Fibroblast of mammary gland (primary cell): ENCODE measurements around the gene LYRM4.

Experiments
- DNase-seq: peaks from one replicate; pipeline ENCODE4 v3.0.0-alpha.2; 2010; ENCODE audit warnings: low read depth
- H3K4me3 ChIP-seq: 2 replicates; pipeline ENCODE4 v1.5.1; 2011; ENCODE audit warnings: low read depth, mild to moderate bottlenecking, low read length, moderate library complexity; ENCODE audit not compliant: control insufficient read depth
- CTCF ChIP-seq: conservative IDR thresholded peaks from 2 replicates; pipeline ENCODE4 v1.5.1; 2011; ENCODE audit warnings: low read depth, low read length, inconsistent platforms; ENCODE audit not compliant: control insufficient read depth, insufficient read depth

LYRM4 gene

GRCh38 chr6:5248302-5249098, 12.2 kb downstream of the LYRM4 start:
- H3K4me3 ChIP-seq: no peak overlapping the region
- no peak for TF ChIP-seq CTCF
- DNase-seq: no peak

GRCh38 chr6:5247201-5247600, 13.5 kb downstream of the LYRM4 start:
- no peak for TF ChIP-seq CTCF
- no peak for DNase-seq
- no peak overlapping the region for H3K4me3 ChIP-seq

- no peak overlapping the region for H3K4me3 ChIP-seq
- TF ChIP-seq CTCF: no peak
These were observed 14.3 kb downstream of the LYRM4 start for GRCh38 chr6:5246141-5247097.

GRCh38 chr6:5243069-5243468, 17.7 kb downstream of the LYRM4 start:
- DNase-seq: no peak
- TF ChIP-seq CTCF: no peak
- H3K4me3 ChIP-seq: no peak overlapping the region

More at GRCh38 chr6:5246141-5247097, 14.3 kb downstream of the LYRM4 start:
- no peak for DNase-seq

- TF ChIP-seq CTCF: no peak
- no peak overlapping the region for H3K4me3 ChIP-seq
- DNase-seq: no peak
These were observed 19.5 kb downstream of the LYRM4 start for GRCh38 chr6:5241252-5241651.

GRCh38 chr6:5238336-5238735, 22.4 kb downstream of the LYRM4 start:
- no peak for DNase-seq
- TF ChIP-seq CTCF: no peak
- H3K4me3 ChIP-seq: no peak overlapping the region
